NCI-H510A treated with DMSO at 0.1 percent for 48 hours (cell line): ENCODE measurements around the gene MRPL16.
"Not testable (repeated sequence)": the region's sequence is repeated elsewhere in the genome, so short reads cannot be mapped to it uniquely, and the experiment has no call there.

ENCODE experiments used
- DNase-seq: peaks from one replicate; lab custom pipeline; 2025; lab: John Stamatoyannopoulos, UW

The MRPL16 gene

DNA sequence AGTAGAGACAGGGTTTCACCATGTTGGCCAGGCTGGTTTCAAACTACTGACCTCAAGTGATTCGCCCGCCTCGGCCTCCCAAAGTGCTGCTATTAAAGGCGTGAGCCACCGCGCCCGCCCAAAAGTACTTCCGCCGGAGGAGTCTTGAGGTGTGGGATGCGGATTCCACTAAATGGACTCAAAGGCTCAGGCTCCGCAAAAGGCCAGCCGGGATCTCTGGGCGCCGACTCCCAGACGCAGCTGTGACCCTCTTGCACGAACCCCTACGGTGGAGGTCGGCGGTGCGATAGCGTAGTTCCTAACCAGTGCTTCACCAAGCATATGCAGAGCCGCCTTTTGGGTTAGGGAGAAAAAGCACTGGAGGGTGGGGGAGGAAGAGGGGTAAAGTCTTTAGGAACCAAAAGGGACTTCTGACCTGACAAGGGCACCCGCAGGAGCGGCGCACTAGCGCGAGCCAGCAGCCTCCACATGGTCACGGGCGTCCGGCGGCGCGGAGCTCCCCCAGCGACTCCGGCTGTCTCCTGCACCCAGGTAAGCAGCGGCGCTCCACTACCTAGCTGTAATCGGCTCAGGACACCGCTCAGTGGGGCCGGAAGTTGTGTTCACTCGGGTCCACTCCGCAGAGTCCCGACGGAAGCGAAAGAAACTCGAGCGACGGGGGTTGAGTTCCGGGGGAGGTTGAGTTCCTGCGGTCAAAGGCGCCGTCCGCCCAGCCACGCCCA, at the start of gene MRPL16:
Gene MRPL16 (minus strand): TSS at position 590 of the 722 bp plus-strand sequence. CDS start 120 bp downstream, at position 470.
- DNase-seq = peak; percentile 90

DNA sequence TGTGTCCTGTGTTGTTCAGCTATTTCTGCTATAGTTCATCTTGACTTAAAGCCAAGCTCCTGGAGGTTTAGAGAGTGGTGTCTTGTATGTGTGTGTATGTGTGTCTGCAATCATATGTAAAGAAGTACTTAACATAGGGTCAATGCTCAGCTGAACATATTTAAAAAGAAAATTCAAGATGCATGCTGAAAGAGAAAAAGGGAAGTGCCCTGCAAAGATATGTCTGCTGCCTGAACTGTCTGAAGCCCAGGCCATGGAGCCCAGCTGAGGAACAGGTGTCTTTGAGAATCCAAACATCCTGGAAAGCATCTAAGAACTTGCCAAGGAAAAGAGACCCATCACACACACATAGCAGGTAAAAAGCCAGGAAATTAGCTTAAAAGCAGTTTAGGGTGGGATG, 49.1 kb upstream of the MRPL16 start:
- no peak for DNase-seq

DNA sequence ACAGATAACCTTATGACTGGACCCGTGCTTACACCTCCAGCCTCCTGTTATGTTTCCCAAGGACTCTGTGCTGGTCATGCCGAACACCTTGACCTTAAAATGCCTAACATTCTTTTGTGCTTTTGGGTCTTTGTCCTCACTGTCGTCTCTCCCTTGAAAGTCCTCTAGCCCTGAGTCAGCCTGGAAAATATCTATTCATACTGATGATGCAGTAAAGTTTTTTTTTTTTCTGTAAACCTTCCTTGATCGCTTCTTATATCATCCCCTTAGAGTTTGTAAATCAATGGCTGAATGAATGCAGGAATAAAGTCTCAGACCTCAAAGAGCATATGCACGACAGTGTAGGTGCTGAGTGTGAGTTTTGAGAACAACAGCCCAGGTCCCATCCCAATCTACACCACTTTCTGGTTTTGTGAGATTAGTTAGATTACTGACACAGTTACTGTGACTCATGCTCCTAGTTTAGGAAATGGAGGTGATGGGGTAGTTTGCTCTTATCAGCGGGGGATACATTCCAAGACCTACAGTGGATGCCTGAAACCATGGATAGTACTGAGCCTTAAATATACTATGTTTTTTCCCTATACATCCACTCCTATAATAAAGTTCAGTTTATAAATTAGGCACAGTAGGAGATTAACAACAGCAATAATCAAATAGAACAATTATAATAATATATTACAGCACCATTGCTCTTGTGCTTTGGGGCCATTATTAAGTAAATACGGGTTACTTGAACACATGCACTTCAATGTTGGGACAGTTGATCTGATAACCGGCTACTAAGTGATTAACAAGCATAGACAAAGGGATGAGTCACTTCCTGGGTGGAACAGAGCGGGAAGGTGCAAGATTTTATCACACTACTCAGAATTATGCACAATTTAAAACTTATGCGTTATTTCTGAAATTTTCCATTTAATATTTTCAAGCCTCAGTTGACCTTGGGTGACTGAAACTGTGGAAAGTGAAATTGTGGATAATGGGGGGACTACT, 47.2 kb upstream of the MRPL16 start:
- DNase-seq = no peak

DNA sequence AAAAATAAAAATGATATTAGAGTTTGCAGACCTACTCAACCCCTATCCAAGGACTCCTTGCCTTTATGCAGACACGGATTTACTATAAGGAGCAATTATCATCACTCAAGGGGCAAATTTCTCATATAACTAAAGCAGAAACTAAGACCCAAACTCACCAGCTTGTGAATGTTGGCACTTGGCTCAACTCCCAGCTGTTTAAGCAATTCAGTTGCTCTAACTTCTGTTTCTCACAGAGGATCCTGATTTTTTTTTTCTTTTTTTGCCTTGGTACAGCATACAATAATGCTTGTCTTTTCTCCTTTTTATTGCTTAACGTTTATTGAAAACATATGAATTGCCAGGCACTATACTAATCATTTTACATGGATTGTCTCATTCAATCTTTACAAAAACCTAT, 44.3 kb upstream of the MRPL16 start:
- DNase-seq = no peak

DNA sequence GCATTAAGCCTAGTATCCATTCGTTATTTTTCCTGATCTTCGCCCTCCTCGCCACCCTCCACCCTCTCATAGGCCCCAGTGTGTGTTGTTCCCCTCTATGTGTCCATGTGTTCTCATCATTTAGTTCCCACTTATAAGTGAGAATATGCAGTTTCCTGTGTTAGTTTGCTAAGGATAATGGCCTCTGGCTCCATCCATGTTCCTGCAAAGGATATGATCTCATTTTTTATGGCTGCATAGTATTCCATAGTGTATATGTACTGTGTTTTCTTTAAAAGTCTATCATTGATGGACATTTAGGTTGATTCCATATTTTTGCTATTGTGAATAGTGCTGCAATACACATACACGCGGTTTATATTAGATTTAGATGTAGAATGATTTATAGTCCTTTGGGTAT, 40.8 kb upstream of the MRPL16 start:
- DNase-seq = not testable (repeated sequence)

DNA sequence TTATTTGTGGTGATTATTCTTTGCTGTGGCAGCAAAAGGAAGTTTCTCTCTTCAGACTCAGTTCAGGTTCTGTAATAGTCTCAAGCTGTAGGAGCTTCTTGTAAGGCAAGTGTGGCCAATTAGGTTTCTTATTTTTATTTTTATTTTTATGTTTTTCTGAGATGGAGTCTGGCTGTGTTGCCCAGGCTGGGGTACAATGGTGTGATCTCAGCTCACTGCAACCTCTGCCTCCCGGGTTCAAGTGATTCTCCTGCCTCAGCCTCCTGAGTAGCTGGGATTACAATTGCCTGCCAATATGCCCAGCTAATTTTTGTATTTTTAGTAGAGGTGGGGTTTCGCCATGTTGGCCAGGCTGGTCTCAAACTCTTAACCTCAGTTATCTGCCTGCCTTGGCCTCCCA, 39.0 kb upstream of the MRPL16 start:
- DNase-seq = not testable (repeated sequence)

DNA sequence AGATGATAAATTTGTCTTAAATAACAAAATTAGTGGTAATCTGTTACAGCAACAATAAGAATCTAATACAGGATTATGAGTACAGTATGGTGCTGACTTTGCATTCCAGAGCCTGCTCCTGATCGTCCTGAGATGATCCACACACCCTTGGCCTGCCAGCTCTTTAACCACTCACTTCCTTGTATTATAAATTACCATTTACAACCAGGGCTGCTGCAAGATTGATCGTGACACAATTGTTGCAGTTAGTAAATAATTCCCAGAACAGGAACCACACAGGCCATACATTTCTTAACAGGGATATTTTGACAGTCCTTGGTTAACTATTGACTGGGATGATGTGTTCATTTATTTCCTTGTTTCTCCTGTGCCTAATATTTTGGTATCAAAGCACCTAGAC, 38.6 kb upstream of the MRPL16 start:
- no peak for DNase-seq

DNA sequence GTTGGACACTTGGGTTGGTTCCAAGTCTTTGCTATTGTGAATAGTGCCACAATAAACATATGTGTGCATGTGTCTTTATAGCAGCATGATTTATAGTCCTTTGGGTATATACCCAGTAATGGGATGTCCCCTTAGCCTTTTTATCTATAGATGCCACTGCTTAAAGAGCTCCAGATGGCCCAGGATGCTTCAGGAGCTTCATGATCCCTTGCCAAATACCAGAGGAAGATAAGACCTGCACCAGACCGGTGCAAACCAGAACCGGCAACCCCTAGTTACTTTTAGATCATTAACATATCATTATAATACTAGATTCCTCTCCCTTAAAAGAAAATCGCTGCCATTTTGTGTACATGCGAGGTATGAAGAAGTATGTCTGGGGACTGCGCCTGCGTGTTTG, 37.9 kb upstream of the MRPL16 start:
- not testable (repeated sequence) for DNase-seq

DNA sequence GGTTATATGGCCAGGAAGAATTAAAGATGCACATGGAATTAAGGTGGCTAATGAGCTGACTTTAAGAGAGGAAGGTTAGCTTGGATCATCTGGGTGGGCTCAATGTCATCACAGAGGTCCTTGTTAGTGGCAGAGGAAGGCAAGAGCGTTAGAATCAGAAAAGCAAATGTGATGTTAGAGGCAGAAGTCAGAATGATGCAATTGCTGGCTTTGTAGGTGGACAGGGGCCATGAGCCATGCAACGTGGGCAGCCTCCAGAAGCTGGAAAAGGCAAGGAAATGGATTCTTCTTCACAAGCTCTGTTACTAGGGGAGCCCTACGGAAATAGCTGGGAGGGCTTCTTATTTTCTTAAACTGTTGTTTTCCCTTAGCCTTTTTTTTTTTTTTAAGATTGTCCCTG, 37.0 kb upstream of the MRPL16 start:
- no peak for DNase-seq

DNA sequence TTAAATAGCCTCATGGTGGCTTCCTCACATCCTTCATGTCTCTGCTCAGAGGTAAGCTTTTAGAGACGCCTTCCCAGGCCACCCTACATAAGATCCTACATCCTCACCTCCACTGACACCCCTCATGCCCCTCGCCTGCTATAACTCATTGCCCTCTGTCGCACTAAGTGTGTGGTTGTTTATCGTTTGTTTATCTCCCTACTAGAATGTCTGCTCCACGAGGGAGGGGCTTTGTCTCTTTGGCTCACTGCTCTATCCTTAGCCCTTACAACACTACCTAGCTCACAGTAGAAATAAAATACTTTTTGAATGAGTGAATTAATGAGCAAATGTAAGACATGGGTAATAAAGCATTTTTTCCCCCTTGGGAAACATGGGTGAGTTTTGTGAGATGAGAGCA, 36.0 kb upstream of the MRPL16 start:
- DNase-seq = no peak

DNA sequence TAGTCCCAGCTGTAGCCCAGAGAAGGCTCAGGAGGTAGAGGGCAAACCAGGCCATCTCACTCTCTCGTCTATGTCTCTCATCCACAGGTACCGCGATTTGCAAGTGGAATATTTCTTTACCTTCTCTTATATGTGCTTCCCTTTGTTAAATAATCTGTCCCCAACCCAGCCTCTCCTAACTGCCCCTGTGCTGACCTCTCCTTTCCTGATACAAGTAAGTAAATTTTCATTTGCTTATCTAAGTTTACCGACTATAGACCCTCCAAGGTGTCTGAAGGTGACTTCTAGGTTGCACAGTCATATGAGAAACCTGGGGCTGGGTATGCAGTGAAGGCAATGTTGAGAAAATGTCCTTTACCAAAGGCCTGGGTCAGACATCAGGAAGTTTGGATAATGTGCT, 34.8 kb upstream of the MRPL16 start, which contains the start of gene CBLIF:
Gene CBLIF (minus strand): TSS at position 101 of the 400 bp plus-strand sequence. CDS start 46 bp downstream, at position 55.
- no peak for DNase-seq

DNA sequence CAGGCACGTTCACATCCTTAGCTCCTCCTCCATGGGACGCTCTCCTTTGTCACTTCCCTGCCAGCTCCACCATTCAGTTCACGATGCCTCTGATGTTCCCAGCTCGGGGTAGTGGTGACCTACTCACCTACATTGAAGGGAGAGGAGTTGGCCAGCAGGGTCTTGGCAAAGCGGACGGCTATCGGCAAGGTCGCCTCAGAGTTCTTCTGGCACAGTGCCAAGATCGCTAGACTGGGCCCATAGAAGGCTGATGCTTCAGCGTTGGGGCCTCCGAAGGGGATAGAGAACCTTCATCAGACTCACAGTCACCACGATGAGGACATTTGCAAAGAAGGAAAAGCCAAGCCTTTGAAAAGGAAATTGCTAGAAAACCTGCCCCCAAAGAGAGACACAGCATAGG, 31.7 kb upstream of the MRPL16 start:
- no peak for DNase-seq

DNA sequence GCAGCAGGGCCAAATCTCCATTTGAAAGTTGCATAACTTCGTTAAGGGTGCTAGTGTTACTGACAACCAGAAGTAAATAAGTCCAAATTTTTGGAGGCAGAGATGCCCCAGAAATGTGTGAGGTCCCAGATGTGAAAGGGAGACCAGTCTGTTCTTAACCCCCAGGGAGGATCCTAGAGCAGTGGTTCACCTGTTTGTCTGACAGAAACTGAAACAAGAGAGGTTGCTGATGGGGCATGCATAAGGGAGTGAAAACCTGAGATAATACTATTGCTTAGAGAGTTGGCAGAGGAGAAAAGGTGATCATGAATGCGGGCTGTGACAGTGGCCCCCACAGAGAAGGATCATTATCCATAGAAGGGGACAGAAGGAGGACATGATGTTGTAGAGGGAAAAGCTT, 30.9 kb upstream of the MRPL16 start:
- no peak for DNase-seq

DNA sequence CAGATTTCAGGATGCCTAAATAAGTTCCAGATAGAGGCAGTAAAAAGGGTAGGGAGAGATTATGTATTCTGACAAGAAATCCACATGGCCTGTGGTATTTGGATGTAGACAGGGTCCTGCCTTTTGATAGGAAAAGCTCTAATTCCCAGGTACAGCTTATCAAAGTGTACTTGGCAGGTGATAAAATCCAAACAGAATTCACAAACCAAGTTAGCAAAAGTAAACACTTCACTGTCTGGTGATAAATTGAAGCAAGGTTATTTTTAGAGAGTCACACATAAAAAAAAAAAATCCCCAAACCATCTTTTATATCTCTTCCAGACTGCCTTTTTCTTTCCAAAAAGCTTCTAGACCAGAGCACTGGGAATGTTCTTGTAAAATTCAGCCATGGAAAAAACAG, 29.0 kb upstream of the MRPL16 start:
- no peak for DNase-seq

DNA sequence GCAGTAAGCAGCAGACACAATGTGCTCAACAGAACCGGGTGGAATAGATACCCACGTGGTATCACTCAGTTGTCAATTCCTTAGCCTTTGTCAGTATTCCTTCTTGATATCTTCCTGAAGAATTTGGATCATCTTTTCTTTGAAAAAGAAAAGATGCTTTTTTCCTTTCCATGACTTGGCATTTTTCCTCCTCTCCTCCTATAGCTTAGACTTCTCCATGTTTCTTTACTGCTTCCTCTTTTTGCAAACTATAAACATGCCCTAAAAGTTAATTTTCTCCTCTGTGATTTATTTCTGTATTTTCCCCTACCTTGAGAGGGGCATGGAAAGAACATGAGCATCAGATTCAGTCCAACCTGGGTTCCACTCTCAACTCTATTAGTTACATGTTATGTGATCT, 23.0 kb upstream of the MRPL16 start:
- DNase-seq = no peak

DNA sequence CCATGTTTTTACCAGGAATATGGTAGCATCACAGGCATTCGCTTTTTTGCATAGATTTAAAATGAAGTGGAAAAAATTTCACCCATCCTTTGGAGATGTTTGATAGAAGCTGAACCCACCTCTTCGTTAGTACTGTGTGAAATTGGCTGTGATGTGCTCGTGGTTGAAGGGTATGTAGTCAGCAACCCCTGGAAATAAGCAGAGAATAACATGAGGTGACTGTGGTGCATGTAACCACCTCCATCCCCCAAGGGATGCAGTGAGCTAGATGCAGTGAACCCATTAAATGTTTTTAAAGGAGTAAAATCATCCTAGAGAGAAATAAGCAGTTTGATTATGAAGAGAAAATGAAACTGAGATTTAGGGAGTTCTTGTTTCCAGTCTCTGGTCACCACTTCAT, 18.8 kb upstream of the MRPL16 start:
- DNase-seq = no peak

DNA sequence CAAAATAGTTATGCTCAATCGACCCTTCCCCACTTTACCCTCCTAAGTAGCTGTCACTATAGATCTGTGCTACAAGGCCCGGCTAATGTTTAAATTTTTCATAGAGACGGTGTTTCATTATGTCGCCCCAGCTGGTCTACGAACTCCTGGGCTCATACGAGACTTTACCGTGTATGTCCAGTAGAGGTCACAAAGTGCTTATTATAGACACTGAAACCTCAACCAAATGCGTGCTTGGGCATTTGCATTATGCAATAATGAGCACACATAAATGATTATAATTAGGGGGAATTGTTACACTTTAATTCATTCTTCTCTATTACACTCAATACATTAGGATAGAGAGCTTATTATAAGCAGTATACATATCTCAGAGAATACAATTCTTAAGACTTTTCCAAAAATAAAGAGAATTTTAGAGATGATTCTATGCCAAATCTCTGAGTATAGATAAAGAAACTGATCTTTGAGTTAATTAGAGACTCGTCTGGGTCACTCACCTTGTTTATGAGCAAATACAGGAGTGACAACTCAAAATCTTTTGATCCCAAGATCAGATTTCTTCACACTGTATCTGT, 12.5 kb upstream of the MRPL16 start:
- DNase-seq = peak; percentile 12

DNA sequence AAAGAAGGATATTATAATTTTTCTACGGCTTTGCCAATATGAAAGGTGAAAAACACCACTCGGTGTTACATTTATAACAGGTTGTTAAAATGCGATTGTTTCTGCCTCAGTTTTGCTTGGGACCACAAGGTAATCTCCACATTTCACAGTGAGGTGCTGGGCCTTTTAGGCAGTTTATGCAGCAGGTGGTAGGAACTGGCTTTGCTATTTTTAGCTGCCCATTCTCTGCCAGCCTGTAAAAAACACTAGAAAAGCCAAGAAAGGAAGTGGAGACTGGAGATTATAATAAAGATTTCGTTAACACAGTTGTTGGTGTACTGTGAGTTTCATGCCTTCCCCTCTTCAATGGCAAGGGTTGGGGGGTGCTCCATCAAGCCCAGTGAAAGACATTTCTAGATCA, 8.0 kb upstream of the MRPL16 start:
- no peak for DNase-seq

DNA sequence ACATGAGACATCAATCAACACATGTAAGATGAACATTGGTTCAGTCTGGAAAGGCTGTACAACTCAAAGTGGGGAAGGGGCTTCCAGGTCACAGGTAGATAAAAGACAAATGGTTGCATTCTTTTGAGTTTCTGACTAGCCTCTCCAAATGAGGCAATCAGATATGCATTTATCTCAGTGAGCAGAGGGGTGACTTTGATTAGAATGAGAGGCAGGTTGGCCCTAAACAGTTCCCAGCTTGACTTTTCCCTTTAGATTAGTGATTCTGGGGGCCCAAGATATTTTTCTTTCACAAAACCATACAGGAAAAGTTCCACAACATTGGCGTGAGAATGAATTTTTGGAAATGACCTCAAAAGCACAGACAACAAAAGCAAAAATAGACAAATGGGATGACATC, 5.9 kb upstream of the MRPL16 start:
- not testable (repeated sequence) for DNase-seq

DNA sequence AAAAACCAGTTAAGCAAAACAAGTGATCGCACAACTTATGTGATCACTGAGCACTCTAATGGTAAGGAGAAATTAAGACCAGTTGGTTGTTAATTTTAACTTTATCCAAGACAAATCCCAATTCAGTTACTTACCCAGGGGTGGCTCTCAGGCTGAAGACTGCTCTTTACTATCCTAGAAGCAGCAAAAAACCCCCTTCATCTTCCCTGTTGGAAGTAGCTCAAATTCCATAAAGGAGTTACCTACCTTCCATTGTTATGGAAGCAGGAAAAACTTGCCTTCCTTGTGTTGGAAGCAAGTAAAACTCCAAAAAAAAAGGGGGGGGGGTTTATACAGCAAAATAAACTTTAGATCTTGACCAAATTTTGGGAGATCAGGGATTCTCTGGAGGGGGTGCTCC, 5.2 kb upstream of the MRPL16 start:
- DNase-seq = no peak

DNA sequence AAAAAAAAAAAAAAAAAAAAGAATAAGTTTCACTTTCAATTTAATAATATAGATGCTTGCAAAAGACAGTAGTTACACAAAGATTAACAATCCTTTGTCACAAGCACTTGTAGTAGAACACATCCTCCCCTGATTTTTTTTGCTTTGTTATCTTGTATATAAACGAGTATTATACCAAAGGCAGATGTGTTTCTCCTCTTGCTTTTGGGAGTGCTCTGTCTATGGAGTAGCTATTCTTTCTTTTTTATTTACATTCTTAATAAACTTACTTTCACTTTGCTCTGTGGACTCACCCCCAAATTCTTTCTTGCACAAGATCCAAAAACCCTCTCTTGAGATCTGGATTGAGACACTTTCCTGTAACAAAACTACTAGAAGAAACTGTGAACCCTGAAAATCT, 3.4 kb upstream of the MRPL16 start:
- DNase-seq = no peak

DNA sequence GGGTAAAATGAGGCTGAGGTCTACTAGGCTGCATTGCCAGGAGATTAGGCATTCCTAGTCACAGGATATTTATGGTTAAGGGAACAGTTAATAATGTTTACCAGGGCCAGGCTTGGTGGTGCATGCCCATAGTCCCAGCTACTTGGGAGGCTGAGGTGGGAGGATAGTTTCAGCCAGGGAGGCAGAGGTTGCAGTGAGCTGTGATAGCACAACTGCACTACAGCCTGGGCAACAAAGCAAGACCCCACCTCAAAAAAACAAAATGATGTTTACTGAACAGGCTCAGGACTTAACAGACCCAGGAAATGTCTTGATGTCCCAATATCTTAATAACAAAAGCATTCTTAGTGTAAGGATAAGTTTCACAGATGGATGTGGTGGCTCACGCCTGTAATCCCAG, 2.8 kb upstream of the MRPL16 start:
- DNase-seq = no peak

DNA sequence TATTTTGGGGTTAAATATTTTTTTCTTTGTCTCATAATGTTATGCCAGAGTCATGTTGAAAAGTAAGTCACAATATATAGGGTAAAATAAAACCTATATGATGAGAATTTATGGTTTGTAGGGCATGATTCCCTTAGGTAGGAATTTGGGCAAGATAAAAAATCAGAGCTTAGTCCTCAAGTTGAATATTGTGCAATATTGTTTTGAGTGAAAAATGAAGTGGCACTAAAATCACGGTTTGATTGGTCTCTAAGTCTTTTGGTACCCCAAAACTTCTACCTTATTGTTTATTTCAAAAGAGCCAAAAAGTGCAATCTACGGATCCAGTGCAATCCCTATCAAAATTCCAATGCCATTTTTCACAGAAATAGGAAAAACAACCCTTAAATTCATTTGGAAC, 1.6 kb upstream of the MRPL16 start:
- no peak for DNase-seq
